ENCODE data around the gene C2CD4C. TPM values are rescaled to one million over a fixed set of nuclear protein-coding genes. Genes with fewer than 3 reads are reported as not detected.

The C2CD4C gene
- total RNA-seq, 1 experiment from 2014 or later, result 9.8 TPM

- peaks cover 2% of the 10 kb centered on the region; the same call in 1 of the 2 replicates for H3K36me3 Mint-ChIP-seq
- CTCF ChIA-PET, result interaction anchor here (0.9 to 2.5 kb wide), 17 partner anchors 12 to 199 kb away, joined by 3 to 32 read pairs (median 6); partner anchors contain the start of genes MADCAM1 and TPGS1
- TF ChIP-seq, protein P1, sequence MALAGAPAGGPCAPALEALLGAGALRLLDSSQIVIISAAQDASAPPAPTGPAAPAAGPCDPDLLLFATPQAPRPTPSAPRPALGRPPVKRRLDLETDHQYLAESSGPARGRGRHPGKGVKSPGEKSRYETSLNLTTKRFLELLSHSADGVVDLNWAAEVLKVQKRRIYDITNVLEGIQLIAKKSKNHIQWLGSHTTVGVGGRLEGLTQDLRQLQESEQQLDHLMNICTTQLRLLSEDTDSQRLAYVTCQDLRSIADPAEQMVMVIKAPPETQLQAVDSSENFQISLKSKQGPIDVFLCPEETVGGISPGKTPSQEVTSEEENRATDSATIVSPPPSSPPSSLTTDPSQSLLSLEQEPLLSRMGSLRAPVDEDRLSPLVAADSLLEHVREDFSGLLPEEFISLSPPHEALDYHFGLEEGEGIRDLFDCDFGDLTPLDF (CRISPR knock-in tag; IDR thresholded peaks at IDR 0.05), result no peak
- TF ChIP-seq, protein P2, sequence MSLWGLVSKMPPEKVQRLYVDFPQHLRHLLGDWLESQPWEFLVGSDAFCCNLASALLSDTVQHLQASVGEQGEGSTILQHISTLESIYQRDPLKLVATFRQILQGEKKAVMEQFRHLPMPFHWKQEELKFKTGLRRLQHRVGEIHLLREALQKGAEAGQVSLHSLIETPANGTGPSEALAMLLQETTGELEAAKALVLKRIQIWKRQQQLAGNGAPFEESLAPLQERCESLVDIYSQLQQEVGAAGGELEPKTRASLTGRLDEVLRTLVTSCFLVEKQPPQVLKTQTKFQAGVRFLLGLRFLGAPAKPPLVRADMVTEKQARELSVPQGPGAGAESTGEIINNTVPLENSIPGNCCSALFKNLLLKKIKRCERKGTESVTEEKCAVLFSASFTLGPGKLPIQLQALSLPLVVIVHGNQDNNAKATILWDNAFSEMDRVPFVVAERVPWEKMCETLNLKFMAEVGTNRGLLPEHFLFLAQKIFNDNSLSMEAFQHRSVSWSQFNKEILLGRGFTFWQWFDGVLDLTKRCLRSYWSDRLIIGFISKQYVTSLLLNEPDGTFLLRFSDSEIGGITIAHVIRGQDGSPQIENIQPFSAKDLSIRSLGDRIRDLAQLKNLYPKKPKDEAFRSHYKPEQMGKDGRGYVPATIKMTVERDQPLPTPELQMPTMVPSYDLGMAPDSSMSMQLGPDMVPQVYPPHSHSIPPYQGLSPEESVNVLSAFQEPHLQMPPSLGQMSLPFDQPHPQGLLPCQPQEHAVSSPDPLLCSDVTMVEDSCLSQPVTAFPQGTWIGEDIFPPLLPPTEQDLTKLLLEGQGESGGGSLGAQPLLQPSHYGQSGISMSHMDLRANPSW (CRISPR knock-in tag; conservative IDR thresholded peaks at IDR 0.05; ENCODE audit: low read depth), result no peak
- TF ChIP-seq CREB1 (CRISPR knock-in tag; IDR thresholded peaks at IDR 0.05), result no peak
- no peak for TF ChIP-seq GTF2I (CRISPR knock-in tag; conservative IDR thresholded peaks at IDR 0.05)
- TF ChIP-seq SOX15 (CRISPR knock-in tag; IDR thresholded peaks at IDR 0.05), result no peak
- TF ChIP-seq ATF6 (CRISPR knock-in tag; IDR thresholded peaks at IDR 0.05), result no peak
- no peak for TF ChIP-seq PREB (CRISPR knock-in tag; IDR thresholded peaks at IDR 0.05; ENCODE audit: borderline replicate concordance)
- TF ChIP-seq, protein P3, sequence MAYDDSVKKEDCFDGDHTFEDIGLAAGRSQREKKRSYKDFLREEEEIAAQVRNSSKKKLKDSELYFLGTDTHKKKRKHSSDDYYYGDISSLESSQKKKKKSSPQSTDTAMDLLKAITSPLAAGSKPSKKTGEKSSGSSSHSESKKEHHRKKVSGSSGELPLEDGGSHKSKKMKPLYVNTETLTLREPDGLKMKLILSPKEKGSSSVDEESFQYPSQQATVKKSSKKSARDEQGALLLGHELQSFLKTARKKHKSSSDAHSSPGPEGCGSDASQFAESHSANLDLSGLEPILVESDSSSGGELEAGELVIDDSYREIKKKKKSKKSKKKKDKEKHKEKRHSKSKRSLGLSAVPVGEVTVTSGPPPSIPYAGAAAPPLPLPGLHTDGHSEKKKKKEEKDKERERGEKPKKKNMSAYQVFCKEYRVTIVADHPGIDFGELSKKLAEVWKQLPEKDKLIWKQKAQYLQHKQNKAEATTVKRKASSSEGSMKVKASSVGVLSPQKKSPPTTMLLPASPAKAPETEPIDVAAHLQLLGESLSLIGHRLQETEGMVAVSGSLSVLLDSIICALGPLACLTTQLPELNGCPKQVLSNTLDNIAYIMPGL (CRISPR knock-in tag; IDR thresholded peaks at IDR 0.05), result no peak
- TF ChIP-seq NFE2L1 (CRISPR knock-in tag; IDR thresholded peaks at IDR 0.05), result no peak
- TF ChIP-seq GABPB1 (CRISPR knock-in tag; IDR thresholded peaks at IDR 0.05), result no peak
- no peak for TF ChIP-seq NFATC4 (CRISPR knock-in tag; IDR thresholded peaks at IDR 0.05)
- no peak for TF ChIP-seq ATF1 (CRISPR knock-in tag; IDR thresholded peaks at IDR 0.05)
- no peak for TF ChIP-seq ZNF263 (CRISPR knock-in tag; IDR thresholded peaks at IDR 0.05; ENCODE audit: low read depth)
- TF ChIP-seq FOXP1 (CRISPR knock-in tag; IDR thresholded peaks at IDR 0.05; ENCODE audit: borderline replicate concordance), result no peak
- TF ChIP-seq RELA (CRISPR knock-in tag; IDR thresholded peaks at IDR 0.05; ENCODE audit: borderline replicate concordance), result no peak
- DNase-seq (ENCODE audit: low spot score) (no peak), ATAC-seq (no peak)
- H3K27ac Mint-ChIP-seq, result no peak overlapping the region
- POLR2A ChIA-PET, result no interaction called here
- peaks cover 28% of the 10 kb centered on the region for H3K4me1 Mint-ChIP-seq
- H3K27me3 Mint-ChIP-seq (ENCODE audit: low read depth), result peaks cover 14% of the 10 kb centered on the region
- peaks cover 8% of the 10 kb centered on the region for H3K9me3 Mint-ChIP-seq
- no peak overlapping the region for H3K4me3 Mint-ChIP-seq
Observed at GRCh38 chr19:384799-385169, 24.2 kb downstream of the C2CD4C start.

DNA sequence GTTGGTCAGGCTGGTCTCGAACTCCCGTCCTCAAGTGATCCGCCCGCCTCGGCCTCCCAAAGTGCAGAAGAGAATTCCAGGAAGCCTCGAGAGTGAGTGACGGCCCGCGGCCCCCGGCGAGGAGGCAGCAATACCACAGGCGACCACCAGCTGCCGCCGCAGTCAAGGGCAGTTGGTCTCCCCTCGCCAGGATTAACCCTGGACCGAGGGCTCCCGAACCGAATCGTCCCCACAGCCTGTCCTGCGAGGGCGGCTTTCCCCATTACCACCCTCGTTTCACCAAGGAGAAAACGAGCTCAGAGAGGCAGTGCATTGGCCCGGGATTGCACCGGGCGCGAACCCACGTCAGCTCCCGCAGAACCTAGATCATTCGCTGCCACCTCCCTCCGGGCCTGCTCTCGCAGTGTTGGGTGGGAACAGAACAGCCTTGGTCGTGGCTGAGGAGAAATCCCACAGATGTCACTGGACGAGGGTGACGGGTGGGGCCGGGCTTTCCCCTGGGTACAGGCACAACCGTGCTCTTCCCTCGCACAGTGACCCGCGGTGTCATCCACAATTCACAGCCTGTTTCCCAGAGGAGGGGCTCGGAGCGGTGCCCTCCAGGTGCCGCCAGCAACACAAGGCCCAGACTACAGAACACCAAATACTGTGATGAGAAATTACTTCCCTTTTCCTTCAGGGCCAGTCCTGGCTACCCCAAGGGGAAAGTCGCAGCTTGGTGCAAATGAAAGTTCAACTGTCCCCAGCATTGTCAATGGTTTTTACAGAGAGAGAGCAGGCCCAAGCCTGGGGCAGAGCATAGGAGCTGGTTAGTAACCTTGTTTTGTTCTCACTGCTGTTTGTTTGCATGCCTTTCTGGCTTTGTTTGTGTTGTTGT is 24.8 kb downstream of the C2CD4C start:
- H3K36me3 Mint-ChIP-seq, result peaks cover 2% of the 10 kb centered on the region; the same call in 1 of the 2 replicates
- POLR2A ChIA-PET, result no interaction called here
- no peak for TF ChIP-seq IRF1 (CRISPR knock-in tag; IDR thresholded peaks at IDR 0.05)
- no peak for TF ChIP-seq IRF2 (CRISPR knock-in tag; IDR thresholded peaks at IDR 0.05; ENCODE audit: borderline replicate concordance, low read depth)
- TF ChIP-seq, protein P4, sequence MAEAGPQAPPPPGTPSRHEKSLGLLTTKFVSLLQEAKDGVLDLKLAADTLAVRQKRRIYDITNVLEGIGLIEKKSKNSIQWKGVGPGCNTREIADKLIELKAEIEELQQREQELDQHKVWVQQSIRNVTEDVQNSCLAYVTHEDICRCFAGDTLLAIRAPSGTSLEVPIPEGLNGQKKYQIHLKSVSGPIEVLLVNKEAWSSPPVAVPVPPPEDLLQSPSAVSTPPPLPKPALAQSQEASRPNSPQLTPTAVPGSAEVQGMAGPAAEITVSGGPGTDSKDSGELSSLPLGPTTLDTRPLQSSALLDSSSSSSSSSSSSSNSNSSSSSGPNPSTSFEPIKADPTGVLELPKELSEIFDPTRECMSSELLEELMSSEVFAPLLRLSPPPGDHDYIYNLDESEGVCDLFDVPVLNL (CRISPR knock-in tag; IDR thresholded peaks at IDR 0.05; ENCODE audit: borderline replicate concordance, low read depth), result no peak
- TF ChIP-seq CTCF (IDR thresholded peaks at IDR 0.05), result peak; percentile 68
- no peak for TF ChIP-seq NFATC4 (CRISPR knock-in tag; IDR thresholded peaks at IDR 0.05)
- no peak for TF ChIP-seq MXD4 (CRISPR knock-in tag; IDR thresholded peaks at IDR 0.05; ENCODE audit: borderline replicate concordance)

More for the DNA sequence above, 24.8 kb downstream of the C2CD4C start:
- DNase-seq (ENCODE audit: low spot score), result peak; percentile 83
- Mint-ChIP-seq H3K27ac (no peak overlapping the region), H3K27me3 (ENCODE audit: low read depth) (peaks cover 17% of the 10 kb centered on the region), H3K9me3 (peaks cover 8% of the 10 kb centered on the region), H3K4me3 (no peak overlapping the region), H3K4me1 (peaks cover 28% of the 10 kb centered on the region)
- peak; percentile 98 for ATAC-seq
- CTCF ChIA-PET, result interaction anchor here (0.5 to 2.5 kb wide), 27 partner anchors 10 to 1490 kb away, joined by 3 to 32 read pairs (median 5); partner anchors contain the start of genes MADCAM1 and TPGS1

Measured in WTC11 (cell line).